SU-DHL-6 (cell line): ENCODE measurements around the gene CAPZA2.

Experiments
- H2AFZ ChIP-seq: fragments of 200-600 bp; sonication (generic); 2 replicates; pipeline ENCODE4 v1.6.1; 2014; ENCODE audit warnings: low read depth, mild to moderate bottlenecking, moderate library complexity, mixed read lengths, antibody characterized with exemption, low read length; ENCODE audit not compliant: severe bottlenecking
- H3F3A ChIP-seq: fragments of 200-600 bp; shearing (Covaris generic); 2 replicates; pipeline ENCODE4 v1.6.0; 2016; ENCODE audit warnings: antibody characterized with exemption, mild to moderate bottlenecking; ENCODE audit not compliant: insufficient read depth
- H3K27ac ChIP-seq: fragments of 200-600 bp; sonication (generic); 2 replicates; pipeline ENCODE4 v1.5.1; 2016; ENCODE audit warnings: low read depth, mild to moderate bottlenecking, low read length, moderate library complexity, mixed read lengths
- H3K27me3 ChIP-seq: fragments of 200-600 bp; sonication (generic), shearing (Covaris generic); 2 replicates; pipeline ENCODE4 v1.6.0; 2014; ENCODE audit warnings: mild to moderate bottlenecking, low read length
- H3K36me3 ChIP-seq: fragments of 200-600 bp; sonication (generic); 2 replicates; pipeline ENCODE4 v1.6.1; 2014; ENCODE audit warnings: mild to moderate bottlenecking, low read length, mixed read lengths
- H3K4me2 ChIP-seq: fragments of 300-600, 200-600 bp; shearing (Covaris generic), sonication (generic); 2 replicates; pipeline ENCODE4 v1.6.0; 2014; ENCODE audit warnings: low read length, low read depth, mild to moderate bottlenecking; ENCODE audit not compliant: poor library complexity, severe bottlenecking
- H3K4me3 ChIP-seq: fragments of 200-600 bp; sonication (generic); 2 replicates; pipeline ENCODE4 v1.5.1; 2014; ENCODE audit warnings: antibody characterized with exemption, low read length, mild to moderate bottlenecking, mixed read lengths; ENCODE audit not compliant: insufficient read depth, poor library complexity, severe bottlenecking
- H3K79me2 ChIP-seq: fragments of 200-600 bp; sonication (generic); 2 replicates; pipeline ENCODE4 v1.6.1; 2014; ENCODE audit warnings: mild to moderate bottlenecking, low read length, moderate library complexity; ENCODE audit not compliant: insufficient read depth
- H3K9ac ChIP-seq: fragments of 200-600 bp; sonication (generic); 2 replicates; pipeline ENCODE4 v1.7.0; 2014; ENCODE audit warnings: mild to moderate bottlenecking, low read length
- H3K9me2 ChIP-seq: fragments of 200-600 bp; sonication (generic); replicated peaks from 2 replicates; pipeline ENCODE4 v1.6.1; 2014; ENCODE audit warnings: low read length; ENCODE audit not compliant: insufficient read depth
- H3K9me3 ChIP-seq: fragments of 200-600 bp; sonication (generic); 2 replicates; pipeline ENCODE4 v1.6.1; 2014; ENCODE audit warnings: low read length, mixed read lengths; ENCODE audit not compliant: insufficient read depth
- H4K20me1 ChIP-seq: fragments of 200-600 bp; sonication (generic); 2 replicates; pipeline ENCODE4 v1.6.1; 2014; ENCODE audit warnings: low read depth, mild to moderate bottlenecking, antibody characterized with exemption, low read length, moderate library complexity, mixed read lengths
- EZH2phosphoT487 ChIP-seq: fragments of 200-600 bp; sonication (generic), shearing (Covaris generic); conservative IDR thresholded peaks from 2 replicates; pipeline ENCODE4 v1.6.1; 2018; ENCODE audit warnings: mild to moderate bottlenecking, antibody characterized with exemption, low read length, moderate library complexity, mixed read lengths
- TF ChIP-seq, protein P1 (sequence below): fragments of 200-600 bp; sonication (generic); IDR thresholded peaks from one replicate; pipeline ENCODE4 v1.5.1; 2017; ENCODE audit warnings: antibody characterized with exemption, mild to moderate bottlenecking, low read length, moderate library complexity; ENCODE audit not compliant: insufficient read depth, poor library complexity, severe bottlenecking

The CAPZA2 gene

DNA sequence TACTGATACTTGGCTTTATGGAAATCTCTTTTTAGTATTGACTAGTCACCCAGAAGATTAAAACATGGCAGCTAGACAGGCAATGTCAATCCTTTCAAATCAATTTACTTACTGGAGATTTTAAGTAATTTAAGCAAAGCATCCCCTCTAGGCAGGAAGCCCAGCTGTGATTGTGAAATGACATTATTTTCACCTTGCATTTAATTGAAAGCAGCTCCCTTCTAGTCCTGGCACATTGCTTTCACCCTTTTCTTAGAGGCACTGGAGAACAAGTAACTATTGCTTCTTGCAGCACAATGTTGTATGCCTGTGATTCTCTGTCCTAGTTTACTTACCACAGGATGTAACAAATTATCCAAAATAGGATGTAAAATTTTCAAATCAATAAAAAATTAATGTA is 104.2 kb downstream of the CAPZA2 start:
- Histone ChIP-seq H3K4me2 (no peak overlapping the region), H3K27ac (no peak overlapping the region), H3K4me3 (no peak overlapping the region), H4K20me1 (no peaks in the 10 kb centered on the region), H3K79me2 (no peaks in the 10 kb centered on the region; the same call in 1 of the 2 replicates), H3K9me3 (no peaks in the 10 kb centered on the region), H3K9ac (no peak overlapping the region), H3K27me3 (no peaks in the 10 kb centered on the region), H2AFZ (no peak overlapping the region), H3K9me2 (no peaks in the 10 kb centered on the region), H3F3A (no peaks in the 10 kb centered on the region), H3K36me3 (no peaks in the 10 kb centered on the region)
- TF ChIP-seq, protein P1, sequence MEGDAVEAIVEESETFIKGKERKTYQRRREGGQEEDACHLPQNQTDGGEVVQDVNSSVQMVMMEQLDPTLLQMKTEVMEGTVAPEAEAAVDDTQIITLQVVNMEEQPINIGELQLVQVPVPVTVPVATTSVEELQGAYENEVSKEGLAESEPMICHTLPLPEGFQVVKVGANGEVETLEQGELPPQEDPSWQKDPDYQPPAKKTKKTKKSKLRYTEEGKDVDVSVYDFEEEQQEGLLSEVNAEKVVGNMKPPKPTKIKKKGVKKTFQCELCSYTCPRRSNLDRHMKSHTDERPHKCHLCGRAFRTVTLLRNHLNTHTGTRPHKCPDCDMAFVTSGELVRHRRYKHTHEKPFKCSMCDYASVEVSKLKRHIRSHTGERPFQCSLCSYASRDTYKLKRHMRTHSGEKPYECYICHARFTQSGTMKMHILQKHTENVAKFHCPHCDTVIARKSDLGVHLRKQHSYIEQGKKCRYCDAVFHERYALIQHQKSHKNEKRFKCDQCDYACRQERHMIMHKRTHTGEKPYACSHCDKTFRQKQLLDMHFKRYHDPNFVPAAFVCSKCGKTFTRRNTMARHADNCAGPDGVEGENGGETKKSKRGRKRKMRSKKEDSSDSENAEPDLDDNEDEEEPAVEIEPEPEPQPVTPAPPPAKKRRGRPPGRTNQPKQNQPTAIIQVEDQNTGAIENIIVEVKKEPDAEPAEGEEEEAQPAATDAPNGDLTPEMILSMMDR = no peak
- TF ChIP-seq EZH2phosphoT487 = no peak

DNA sequence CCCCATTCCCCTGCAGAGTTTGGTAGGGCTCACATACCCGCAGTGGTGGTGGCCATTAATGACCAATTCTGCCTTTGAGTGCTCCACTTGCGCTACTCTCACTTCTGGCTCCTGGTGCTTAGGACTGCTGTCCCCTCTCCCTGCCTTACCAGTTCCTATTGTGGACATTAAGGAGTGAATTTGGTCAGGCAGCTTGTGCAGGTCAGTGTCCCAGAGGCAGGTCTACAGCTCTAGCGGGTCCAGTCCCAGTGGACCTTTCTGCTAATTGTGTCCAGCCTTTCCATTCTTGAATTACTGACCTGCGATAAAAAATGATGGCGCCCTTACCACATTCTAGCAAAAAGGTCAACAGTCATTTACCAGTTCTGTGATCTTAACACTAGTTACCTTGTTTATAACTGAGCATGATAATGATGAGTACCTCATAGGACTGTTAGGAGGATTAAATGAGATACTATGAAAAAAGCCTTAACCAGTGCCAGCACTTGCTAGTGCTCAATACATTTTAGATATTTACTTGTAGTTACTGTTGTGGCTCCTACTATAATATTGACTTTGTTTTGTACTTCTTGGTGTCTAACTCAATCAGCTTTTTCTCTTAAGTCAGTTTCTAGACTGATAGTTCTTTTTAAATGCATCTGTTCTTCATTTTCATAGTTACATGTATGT is 105.0 kb downstream of the CAPZA2 start:
- H3K27me3 ChIP-seq = no peaks in the 10 kb centered on the region
- no peak overlapping the region for H3K4me3 ChIP-seq
- TF ChIP-seq EZH2phosphoT487 = no peak
- TF ChIP-seq, protein P1 = no peak
- no peak overlapping the region for H3K27ac ChIP-seq
- H3K4me2 ChIP-seq = no peak overlapping the region
- H3K36me3 ChIP-seq = no peaks in the 10 kb centered on the region
- H3K79me2 ChIP-seq = no peaks in the 10 kb centered on the region; the same call in 1 of the 2 replicates
- no peaks in the 10 kb centered on the region for H3K9me3 ChIP-seq
- H3F3A ChIP-seq = no peaks in the 10 kb centered on the region
- no peaks in the 10 kb centered on the region for H3K9me2 ChIP-seq
- H2AFZ ChIP-seq = no peak overlapping the region
- H4K20me1 ChIP-seq = no peaks in the 10 kb centered on the region
- H3K9ac ChIP-seq = no peak overlapping the region

DNA sequence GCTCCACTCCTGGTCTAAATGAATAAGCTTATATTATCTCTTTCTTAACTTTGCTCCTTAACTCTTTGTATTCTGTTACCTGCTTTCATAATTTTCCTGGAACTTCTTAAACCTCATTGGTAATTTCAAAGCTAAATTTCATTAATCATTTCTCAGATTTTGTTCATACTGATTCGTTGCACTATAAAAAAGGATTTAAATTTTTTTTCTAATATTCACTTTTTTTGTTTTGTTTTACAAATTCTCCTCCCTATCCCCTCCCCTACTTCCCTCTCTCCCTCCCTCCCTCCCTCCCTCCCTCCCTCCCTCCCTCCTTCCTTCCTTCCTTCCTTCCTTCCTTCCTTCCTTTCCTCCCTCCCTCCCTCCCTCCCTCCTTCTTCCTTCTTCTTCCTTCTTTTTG is 105.6 kb downstream of the CAPZA2 start:
- H3K9me2 ChIP-seq = no peaks in the 10 kb centered on the region
- no peaks in the 10 kb centered on the region for H4K20me1 ChIP-seq
- no peaks in the 10 kb centered on the region for H3K9me3 ChIP-seq
- H3K9ac ChIP-seq = no peak overlapping the region
- H3K4me3 ChIP-seq = no peak overlapping the region
- TF ChIP-seq EZH2phosphoT487 = no peak
- TF ChIP-seq, protein P1 = no peak
- no peak overlapping the region for H3K4me2 ChIP-seq
- H3K27ac ChIP-seq = no peak overlapping the region
- H3K79me2 ChIP-seq = no peaks in the 10 kb centered on the region; the same call in 1 of the 2 replicates
- no peaks in the 10 kb centered on the region for H3K27me3 ChIP-seq
- H2AFZ ChIP-seq = no peak overlapping the region
- no peaks in the 10 kb centered on the region for H3K36me3 ChIP-seq
- H3F3A ChIP-seq = no peaks in the 10 kb centered on the region
